Heart left ventricle (tissue), 13 donors: ENCODE results near the gene KIAA0930.

Experiments used
- CTCF ChIP-seq, 12 donors: fragments of 200-600 bp; sonication (generic) in 4 of 12; IDR thresholded peaks; one replicate each; pipeline versions ENCODE4 v1.5.0 to v1.8.0; 2018 to 2022; ENCODE audit warnings: antibody characterized with exemption in 12 of 12, mild to moderate bottlenecking in 5 of 12
- POLR2A ChIP-seq, 2 donors: fragments of 450-650 bp; IDR thresholded peaks; one replicate each; pipeline ENCODE4 v1.6.1; 2017; ENCODE audit warnings: antibody characterized with exemption in 2 of 2, mild to moderate bottlenecking in 2 of 2, moderate library complexity in 2 of 2
- donor health status: ischemic (EF 13 %, LVEDD 7.1; RV severe dilation, severe dysfunction).
- donor health status: DM: no; HTN: yes; CAD: no.
- donor health status: DM: no; HTN: no; CAD: no.
- donor health status: ischemic (EF 25% LVEDD 6.9; RV normal size, moderate dysfunction).
- donor health status: ischemic (EF 25% LVEDD 5.7; RV mildly dilated, moderate dysfunction).
- donor health status: ischemic (EF 35%, LVEDD 5.7; RV mildly dilated, moderate dysfunction).
- donor health status: nonischemic (EF 11% LVEDD 7.7; RV severe dilation, severe dysfunction).
- donor health status: DM: yes; HTN: yes; CAD: no.
- donor health status: PGD.
- donor health status: ischemic (EF 29% LVEDD 5.4; RV normal size, mild dysfunction).
- donor health status: nonischemic (EF 23%, LVEDD 6.1; RV moderate dilation, normal function).

GRCh38 chr22:45149671-45150070 lies 91.0 kb downstream of the KIAA0930 start:
- TF ChIP-seq CTCF (IDR thresholded peaks at IDR 0.05): no peak
- no peak for TF ChIP-seq POLR2A (IDR thresholded peaks at IDR 0.05)
